PC-3 (cell line): Measurements from ENCODE around the gene CEP152. TPM values are rescaled to one million over a fixed set of nuclear protein-coding genes. Genes with fewer than 3 reads are reported as not detected.
A peak's percentile ranks its signal among the peaks of the same experiment; 100 is the strongest.

ENCODE experiments used
- ATAC-seq: fragments of 200-7000 bp; cut with Tn5 transposase; 2 replicates; pipeline ENCODE4 v1.9.1; 2020; ENCODE audit warnings: mild to moderate bottlenecking, moderate library complexity
- BruUV-seq: library from RNA; stranded (reverse); fragments of 400-500 nt; replicated peaks from 2 replicates; lab custom pipeline; 2021; lab: Mats Ljungman, UMichigan
- CTCF ChIA-PET: fragments of 300-600 bp; sonication (Branson Sonifier 250); formaldehyde crosslinking; loops from one replicate; lab custom pipeline; 2022; ENCODE audit warnings: antibody characterized with exemption; lab: Charles Lee
- POLR2A ChIA-PET: fragments of 300-600 bp; sonication (Branson Sonifier 250); formaldehyde crosslinking; loops from one replicate; lab custom pipeline; 2022; ENCODE audit warnings: antibody characterized with exemption; ENCODE audit not compliant: unreplicated experiment; lab: Charles Lee
- DNase-seq: peaks from one replicate; pipeline ENCODE4 v3.0.0-alpha.2; 2015
- H2AFZ ChIP-seq: fragments of 300-600 bp; sonication (generic); 2 replicates; pipeline ENCODE4 v1.6.0; 2016; ENCODE audit warnings: antibody characterized with exemption, low read length
- H3F3A ChIP-seq: fragments of 300-600 bp; sonication (generic); one replicate; pipeline ENCODE4 v1.6.0; 2017; ENCODE audit warnings: antibody characterized with exemption, low read length, control low read depth, mild to moderate bottlenecking; ENCODE audit not compliant: unreplicated experiment
- H3K27ac ChIP-seq: fragments of 300-600 bp; sonication (generic); 2 replicates; pipeline ENCODE4 v1.5.1; 2016; ENCODE audit warnings: mild to moderate bottlenecking, low read length
- H3K27me3 ChIP-seq: fragments of 300-600 bp; sonication (generic); 2 replicates; pipeline ENCODE4 v1.6.1; 2016; ENCODE audit warnings: low read length, mixed read lengths
- H3K36me3 ChIP-seq: fragments of 300-600 bp; sonication (generic); 2 replicates; pipeline ENCODE4 v1.6.1; 2016; ENCODE audit warnings: low read depth, mixed run types, low read length, mixed read lengths
- H3K4me1 ChIP-seq: fragments of 300-600 bp; sonication (generic); 2 replicates; pipeline ENCODE4 v1.5.1; 2016; ENCODE audit warnings: low read length; ENCODE audit not compliant: insufficient read depth
- H3K4me2 ChIP-seq: fragments of 300-600 bp; sonication (generic); 2 replicates; pipeline ENCODE4 v1.6.0; 2016; ENCODE audit warnings: low read length
- H3K4me3 ChIP-seq: fragments of 300-600 bp; sonication (generic); 2 replicates; pipeline ENCODE4 v1.5.1; 2016; ENCODE audit warnings: mild to moderate bottlenecking, low read length, mixed read lengths
- H3K79me2 ChIP-seq: fragments of 300-600 bp; sonication (generic); 2 replicates; pipeline ENCODE4 v1.6.1; 2017; ENCODE audit warnings: low read length, mixed read lengths
- H3K9ac ChIP-seq: fragments of 300-600 bp; sonication (generic); 2 replicates; pipeline ENCODE4 v1.6.0; 2016; ENCODE audit warnings: mild to moderate bottlenecking, low read length
- H3K9me2 ChIP-seq: fragments of 300-600 bp; sonication (generic); replicated peaks from 2 replicates; pipeline ENCODE4 v1.6.1; 2016; ENCODE audit warnings: mixed run types, low read length, mixed read lengths
- H3K9me3 ChIP-seq: fragments of 300-600 bp; sonication (generic); 2 replicates; pipeline ENCODE4 v1.6.1; 2016; ENCODE audit warnings: low read length, mixed read lengths
- H4K20me1 ChIP-seq: fragments of 300-600 bp; sonication (generic); 2 replicates; pipeline ENCODE4 v1.6.1; 2016; ENCODE audit warnings: low read length, mixed read lengths
- CTCF ChIP-seq: fragments of 300-600 bp; sonication (generic); conservative IDR thresholded peaks from 2 replicates; pipeline ENCODE4 v1.5.1; 2017; ENCODE audit warnings: antibody characterized with exemption, low read depth, mild to moderate bottlenecking, low read length
- EZH2 ChIP-seq: fragments of 300-600 bp; sonication (generic); IDR thresholded peaks from one replicate; pipeline ENCODE4 v1.6.1; 2017; ENCODE audit warnings: antibody characterized with exemption, mild to moderate bottlenecking, low read length; ENCODE audit not compliant: unreplicated experiment
- EZH2phosphoT487 ChIP-seq: fragments of 300-600 bp; sonication (generic); IDR thresholded peaks from 2 replicates; pipeline ENCODE4 v1.6.1; 2018; ENCODE audit warnings: mild to moderate bottlenecking, antibody characterized with exemption, low read length, borderline replicate concordance
- intact Hi-C: fragments of 100-400 bp; cut with micrococcal nuclease; formaldehyde crosslinking; loops from 2 replicates; pipeline ENCODE4 v1.9.0; 2023
- total RNA-seq: library from RNA; depleted of rRNA; stranded (reverse); fragments of >200 nt; gene quantifications from 2 replicates; pipeline ENCODE4 v1.2.3, GENCODE V29; 2014

CEP152 gene
- total RNA-seq, 1 experiment from 2014 or later = 7.5 TPM

DNA sequence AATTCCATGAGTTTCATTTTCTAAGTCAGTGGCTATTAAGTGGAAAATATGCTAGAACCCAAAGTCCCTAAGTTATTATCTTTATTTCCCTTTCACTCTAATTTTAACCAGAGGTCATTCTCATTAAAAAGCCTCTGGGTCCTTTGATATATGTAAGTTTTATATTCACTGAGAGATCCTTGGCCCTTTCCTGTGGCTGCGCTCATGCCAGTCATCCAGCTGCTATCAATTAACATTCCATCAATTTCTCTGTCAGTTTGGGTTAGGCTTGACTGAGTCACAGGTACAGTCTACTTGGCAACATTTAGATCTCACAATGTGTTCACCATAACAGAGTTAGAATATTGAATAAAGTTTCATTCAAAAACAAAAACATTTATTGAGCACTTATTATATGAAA, 107.3 kb downstream of the CEP152 start:
- Histone ChIP-seq H3K9ac (no peak overlapping the region), H3K36me3 (no peaks in the 10 kb centered on the region), H3K79me2 (no peaks in the 10 kb centered on the region), H3F3A (no peaks in the 10 kb centered on the region), H2AFZ (no peak overlapping the region), H3K9me3 (no peaks in the 10 kb centered on the region), H3K27me3 (no peaks in the 10 kb centered on the region), H4K20me1 (no peaks in the 10 kb centered on the region), H3K4me1 (no peaks in the 10 kb centered on the region), H3K27ac (no peak overlapping the region), H3K4me3 (no peak overlapping the region), H3K4me2 (no peak overlapping the region), H3K9me2 (no peaks in the 10 kb centered on the region)
- no TSS peak for BruUV-seq
- ChIA-PET POLR2A (no interaction called here), CTCF (no interaction called here)
- intact Hi-C loops = loop anchor here (10.0 kb wide), 1 partner anchor 59 kb away; the partner anchor contains the start of gene FBN1
- TF ChIP-seq CTCF = no peak
- TF ChIP-seq EZH2phosphoT487 = no peak
- TF ChIP-seq EZH2 = no peak
- no peak for ATAC-seq
- peak; percentile 14 for DNase-seq

DNA sequence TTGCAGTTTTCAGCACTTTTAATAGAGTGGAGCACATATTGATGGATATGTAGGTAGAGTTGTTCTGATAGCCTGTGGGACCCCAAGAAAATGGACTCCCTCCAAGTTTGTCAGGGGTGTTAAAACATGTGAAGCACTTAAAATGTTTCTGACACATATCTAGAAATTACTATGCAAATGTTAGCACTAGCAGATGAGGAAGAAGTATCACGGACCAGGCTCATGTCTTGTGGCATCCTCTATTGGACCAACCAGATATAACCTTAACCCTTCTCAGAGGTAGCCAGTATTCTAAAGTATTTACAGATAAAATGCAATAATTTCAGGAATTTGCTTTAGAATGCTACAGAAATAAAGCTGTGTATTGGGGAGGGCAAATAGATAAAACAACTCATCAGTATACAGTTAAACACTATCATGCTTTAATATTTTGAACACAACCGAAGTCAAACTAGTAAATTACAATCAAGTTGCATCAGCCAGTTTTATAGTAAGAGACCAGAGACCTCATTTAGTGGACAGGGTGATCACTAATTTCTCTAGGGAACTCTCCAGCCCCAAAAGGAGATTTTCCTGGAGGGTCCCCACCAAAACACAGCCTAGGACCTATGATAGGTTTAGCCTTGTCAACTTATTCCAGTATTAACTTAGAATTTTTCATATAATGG, 108.2 kb downstream of the CEP152 start:
- H3K36me3 ChIP-seq = no peaks in the 10 kb centered on the region
- TF ChIP-seq EZH2phosphoT487 (no peak), CTCF (no peak), EZH2 (no peak)
- ATAC-seq (no peak), DNase-seq (no peak)
- intact Hi-C loops = loop anchor here (10.0 kb wide), 1 partner anchor 58 kb away; the partner anchor contains the start of gene FBN1
- no TSS peak for BruUV-seq
- no peaks in the 10 kb centered on the region for H3K9me3 ChIP-seq
- no peaks in the 10 kb centered on the region for H3K4me1 ChIP-seq
- ChIA-PET CTCF (no interaction called here), POLR2A (no interaction called here)
- H3K9ac ChIP-seq = no peak overlapping the region
- H3K9me2 ChIP-seq = no peaks in the 10 kb centered on the region
- no peak overlapping the region for H3K4me2 ChIP-seq
- no peak overlapping the region for H3K4me3 ChIP-seq
- no peaks in the 10 kb centered on the region for H3K79me2 ChIP-seq
- no peak overlapping the region for H2AFZ ChIP-seq
- no peaks in the 10 kb centered on the region for H3F3A ChIP-seq
- no peaks in the 10 kb centered on the region for H3K27me3 ChIP-seq
- H3K27ac ChIP-seq = no peak overlapping the region
- H4K20me1 ChIP-seq = no peaks in the 10 kb centered on the region

DNA sequence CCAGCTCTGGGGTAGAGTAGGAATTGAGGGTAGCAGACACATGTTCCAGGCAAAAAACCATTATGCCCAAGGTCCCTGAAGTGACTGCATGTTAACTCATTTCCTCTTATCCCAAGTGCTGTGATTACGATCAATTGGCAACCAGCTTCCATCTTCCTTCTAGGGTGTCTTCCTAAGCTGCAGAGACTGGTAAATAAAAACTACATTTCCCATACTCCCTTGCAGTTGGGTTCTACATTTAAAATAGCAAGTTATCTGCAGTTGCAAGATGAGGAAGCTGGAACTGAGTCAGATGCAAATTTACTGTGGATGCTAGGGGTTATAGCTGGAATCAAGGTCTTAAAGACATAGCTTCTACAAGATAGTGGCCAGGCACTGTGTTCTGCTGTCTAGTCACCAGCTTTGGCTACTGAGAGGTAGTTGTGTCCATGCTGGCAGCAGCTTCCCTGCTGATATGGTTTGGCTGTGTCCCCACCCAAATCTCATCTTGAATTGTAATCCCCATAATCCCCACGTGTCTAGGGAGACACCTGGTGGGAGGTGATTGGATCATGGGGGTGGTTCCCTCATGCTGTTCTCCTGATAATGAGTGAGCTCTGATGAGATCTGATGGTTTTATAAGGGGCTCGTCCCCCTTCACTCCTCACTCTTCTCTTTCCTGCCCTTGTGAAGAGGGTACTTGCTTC, 114.1 kb downstream of the CEP152 start:
- no peaks in the 10 kb centered on the region for H3K9me2 ChIP-seq
- no peaks in the 10 kb centered on the region for H3K9me3 ChIP-seq
- no peak overlapping the region for H3K4me2 ChIP-seq
- no peak overlapping the region for H2AFZ ChIP-seq
- H3K36me3 ChIP-seq = no peaks in the 10 kb centered on the region
- intact Hi-C loops = no loop called here
- H3F3A ChIP-seq = peaks cover 7% of the 10 kb centered on the region
- ATAC-seq (no peak), DNase-seq (peak; percentile 34)
- ChIA-PET CTCF (no interaction called here), POLR2A (interaction anchor here (0.5 kb wide), 1 partner anchor 989 kb away, joined by 3 read pairs; no protein-coding TSS in a partner anchor)
- no TSS peak for BruUV-seq
- no peaks in the 10 kb centered on the region for H3K79me2 ChIP-seq
- no peak for TF ChIP-seq EZH2phosphoT487
- no peak for TF ChIP-seq CTCF
- TF ChIP-seq EZH2 = no peak
- H3K4me1 ChIP-seq = peaks cover 32% of the 10 kb centered on the region
- H3K4me3 ChIP-seq = no peak overlapping the region
- no peak overlapping the region for H3K27ac ChIP-seq
- no peak overlapping the region for H3K9ac ChIP-seq
- H3K27me3 ChIP-seq = no peaks in the 10 kb centered on the region
- no peaks in the 10 kb centered on the region for H4K20me1 ChIP-seq
